Common myeloid progenitor, CD34-positive (primary cell): ENCODE measurements around the gene FBXW11.
A peak's percentile ranks its signal among the peaks of the same experiment; 100 is the strongest.

Source experiments
- CTCF ChIA-PET: fragments of 350-600 bp; sonication (Branson Sonifier 250); formaldehyde crosslinking; loops from one replicate; lab custom pipeline; 2021; ENCODE audit warnings: antibody characterized with exemption; lab: Charles Lee
- POLR2A ChIA-PET: fragments of 350-600 bp; sonication (Branson Sonifier 250); formaldehyde crosslinking; loops from one replicate; lab custom pipeline; 2021; ENCODE audit warnings: antibody characterized with exemption; lab: Charles Lee
- DNase-seq, 3 donors: peaks; one replicate each; pipeline versions ENCODE4 v3.0.0 to v3.0.0-alpha.2; 2013
- H3K27ac ChIP-seq, 2 experiments: 1 replicate in 1 of 2; 2 replicates in 1 of 2; pipeline ENCODE4 v1.7.0; 2013; ENCODE audit warnings: inconsistent platforms in 2 of 2, low read length in 2 of 2, mild to moderate bottlenecking in 2 of 2, low read depth in 1 of 2, moderate library complexity in 1 of 2; ENCODE audit not compliant: severe bottlenecking in 2 of 2, insufficient read depth in 1 of 2, poor library complexity in 1 of 2
- H3K27me3 ChIP-seq, 5 experiments: replicated peaks in 2 of 5; 1 replicate in 3 of 5; 2 replicates in 2 of 5; pipeline versions ENCODE4 v1.6.1 to v1.7.0; 2013; ENCODE audit warnings: low read length in 4 of 5, mild to moderate bottlenecking in 2 of 5, moderate library complexity in 2 of 5, inconsistent platforms in 1 of 5; ENCODE audit not compliant: insufficient read depth in 5 of 5, control insufficient read depth in 4 of 5
- H3K36me3 ChIP-seq, 4 experiments: 1 replicate in 2 of 4; 2 replicates in 2 of 4; pipeline versions ENCODE4 v1.6.1 to v1.7.0; 2013; ENCODE audit warnings: low read length in 3 of 4, control low read depth in 1 of 4, mild to moderate bottlenecking in 1 of 4; ENCODE audit not compliant: control insufficient read depth in 4 of 4, insufficient read depth in 4 of 4
- H3K4me1 ChIP-seq, 4 experiments: 1 replicate in 3 of 4; 2 replicates in 1 of 4; pipeline versions ENCODE4 v1.6.1 to v1.7.1; 2013; ENCODE audit warnings: low read length in 3 of 4, mild to moderate bottlenecking in 3 of 4, control low read depth in 1 of 4, inconsistent platforms in 1 of 4, moderate library complexity in 1 of 4; ENCODE audit not compliant: control insufficient read depth in 4 of 4, insufficient read depth in 4 of 4; ENCODE audit errors: control extremely low read depth in 1 of 4
- H3K4me3 ChIP-seq, 7 experiments: 1 replicate in 4 of 7; 2 replicates in 3 of 7; pipeline versions ENCODE4 v1.5.1 to v1.7.0; 2013; ENCODE audit warnings: mild to moderate bottlenecking in 7 of 7, low read length in 6 of 7, moderate library complexity in 6 of 7, inconsistent platforms in 2 of 7, low read depth in 2 of 7, control low read depth in 1 of 7; ENCODE audit not compliant: insufficient read depth in 4 of 7, control insufficient read depth in 1 of 7; ENCODE audit errors: extremely low read depth in 1 of 7
- H3K9me3 ChIP-seq, 5 experiments: 1 replicate in 4 of 5; 2 replicates in 1 of 5; pipeline versions ENCODE4 v1.6.1 to v1.7.1; 2013; ENCODE audit warnings: low read length in 4 of 5, mild to moderate bottlenecking in 2 of 5, inconsistent platforms in 1 of 5, low read depth in 1 of 5, moderate library complexity in 1 of 5; ENCODE audit not compliant: control insufficient read depth in 4 of 5, insufficient read depth in 2 of 5; ENCODE audit errors: control extremely low read depth in 1 of 5
- WGBS: methylation state at CpG from one replicate; pipeline ENCODE4 v1.1.5; 2013; ENCODE audit not compliant: insufficient coverage; 5-methylcytosine and 5-hydroxymethylcytosine counted together

Gene FBXW11

GRCh38 chr5:172002840-172003512, 3.5 kb downstream of the FBXW11 start:
- Histone ChIP-seq H3K27me3 (no peaks in the 10 kb centered on the region), H3K4me1 (peaks cover 27 to 64% (median 44%) of the 10 kb centered on the region in 4 experiments), H3K4me3 (peak overlapping the region in 1 of 7 experiments; percentile 12), H3K36me3 (peaks cover 0 to 6% (median 0%) of the 10 kb centered on the region in 4 experiments), H3K9me3 (no peaks in the 10 kb centered on the region), H3K27ac (no peak overlapping the region)
- ChIA-PET CTCF (interaction anchor here (0.6 to 1.9 kb wide), 4 partner anchors 18 to 284 kb away, joined by 3 to 8 read pairs (median 3); no protein-coding TSS in a partner anchor), POLR2A (interaction anchor here (0.9 kb wide), 1 partner anchor 9 kb away, joined by 8 read pairs; no protein-coding TSS in a partner anchor)
- WGBS: 94% methylated on average over 5 of the region's 6 CpGs
- peak in 2 of 3 donors; percentile 38 to 51 for DNase-seq

DNA sequence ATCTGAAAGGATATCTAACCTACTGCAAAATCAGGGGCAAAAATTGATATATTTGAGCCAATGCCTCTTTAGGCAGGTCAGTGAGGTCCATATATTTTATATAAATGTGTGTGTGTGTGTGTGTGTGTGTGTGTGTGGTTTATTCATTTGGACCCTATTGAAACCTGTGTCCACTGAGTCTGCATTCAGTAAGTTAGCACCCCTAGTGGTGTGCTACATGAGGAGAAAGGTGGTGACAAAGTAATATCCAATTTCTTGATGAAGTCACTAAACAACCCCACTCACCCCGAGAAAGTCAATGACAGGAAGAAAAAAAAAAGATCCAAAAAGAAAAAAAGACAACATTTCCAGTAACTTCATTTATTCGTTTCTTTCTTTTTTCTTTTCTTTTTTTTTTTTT, 4.1 kb downstream of the FBXW11 start:
- Histone ChIP-seq H3K4me3 (no peak overlapping the region), H3K27me3 (no peaks in the 10 kb centered on the region), H3K4me1 (peaks cover 27 to 57% (median 38%) of the 10 kb centered on the region in 4 experiments), H3K27ac (no peak overlapping the region), H3K9me3 (no peaks in the 10 kb centered on the region), H3K36me3 (peaks cover 0 to 6% (median 0%) of the 10 kb centered on the region in 4 experiments)
- no CpG with 5 or more reads among the region's 2 CpGs for WGBS
- CTCF ChIA-PET: interaction anchor here (1.0 kb wide), 1 partner anchor 16 kb away, joined by 7 read pairs; no protein-coding TSS in a partner anchor
- POLR2A ChIA-PET: no interaction called here
- DNase-seq: peak; percentile 46 to 72 (median 62)

DNA sequence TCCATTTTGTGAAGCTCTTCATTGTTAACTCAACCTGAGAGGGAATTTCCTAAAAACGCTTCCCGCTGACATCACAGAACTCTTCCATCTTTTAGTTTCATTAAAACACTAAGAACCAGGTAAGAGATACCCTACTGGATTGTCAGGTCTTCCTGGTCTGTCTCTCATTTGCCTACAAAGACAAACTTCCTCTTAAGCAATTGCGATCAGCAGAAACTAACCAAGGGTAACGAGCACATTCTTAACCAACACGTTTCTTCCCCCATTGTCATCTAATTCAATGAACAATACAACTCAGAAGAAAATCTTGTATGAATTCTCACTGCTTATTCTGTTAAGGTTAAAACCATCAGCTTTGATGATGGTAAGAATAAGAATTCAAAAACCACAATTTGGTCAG, 6.6 kb downstream of the FBXW11 start:
- peak in 2 of 3 donors; percentile 25 to 41 for DNase-seq
- no peaks in the 10 kb centered on the region for H3K9me3 ChIP-seq
- no peak overlapping the region for H3K4me3 ChIP-seq
- no peak overlapping the region for H3K27ac ChIP-seq
- H3K27me3 ChIP-seq: no peaks in the 10 kb centered on the region
- H3K4me1 ChIP-seq: peaks cover 20 to 44% (median 27%) of the 10 kb centered on the region in 4 experiments
- POLR2A ChIA-PET: no interaction called here
- CTCF ChIA-PET: interaction anchor here (0.9 kb wide), 1 partner anchor 80 kb away, joined by 3 read pairs; no protein-coding TSS in a partner anchor
- peaks cover 0 to 25% (median 4%) of the 10 kb centered on the region in 4 experiments for H3K36me3 ChIP-seq
- WGBS: 90% methylated on average over 3 of the region's 5 CpGs

GRCh38 chr5:171999100-171999499, 7.3 kb downstream of the FBXW11 start:
- Histone ChIP-seq H3K36me3 (peaks cover 3 to 28% (median 4%) of the 10 kb centered on the region in 4 experiments), H3K9me3 (no peaks in the 10 kb centered on the region), H3K27ac (no peak overlapping the region), H3K27me3 (no peaks in the 10 kb centered on the region), H3K4me3 (no peak overlapping the region), H3K4me1 (peaks cover 15 to 36% (median 21%) of the 10 kb centered on the region in 4 experiments)
- no CpG with 5 or more reads among the region's 2 CpGs for WGBS
- DNase-seq: no peak
- ChIA-PET CTCF (interaction anchor here (0.8 kb wide), 1 partner anchor 15 kb away, joined by 3 read pairs; no protein-coding TSS in a partner anchor), POLR2A (interaction anchor here (1.1 kb wide), 1 partner anchor 590 kb away, joined by 4 read pairs; no protein-coding TSS in a partner anchor)

DNA sequence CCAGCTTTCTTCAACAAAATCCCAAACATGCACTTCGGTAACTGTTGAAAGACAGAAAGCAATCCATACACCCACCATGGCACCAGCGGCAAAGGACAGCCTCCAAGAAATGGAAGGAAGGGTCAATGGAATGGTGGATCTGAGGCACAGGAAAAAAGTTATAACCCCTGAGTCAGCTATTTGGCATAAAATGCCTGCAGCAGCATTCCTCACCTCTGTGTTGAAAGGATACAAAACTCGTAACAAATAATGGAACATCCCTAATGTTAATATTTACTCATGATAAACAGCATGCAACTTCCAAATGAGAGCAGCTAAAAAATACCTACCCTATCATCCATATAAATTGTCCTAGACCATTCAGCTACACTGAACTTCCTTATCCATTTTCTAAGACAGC, 9.4 kb downstream of the FBXW11 start:
- no peaks in the 10 kb centered on the region for H3K9me3 ChIP-seq
- ChIA-PET CTCF (interaction anchor here (1.0 to 1.9 kb wide), 4 partner anchors 11 to 68 kb away, joined by 3 to 6 read pairs (median 4); no protein-coding TSS in a partner anchor), POLR2A (interaction anchor here (0.7 kb wide), 1 partner anchor 24 kb away, joined by 3 read pairs; no protein-coding TSS in a partner anchor)
- peaks cover 4 to 16% (median 11%) of the 10 kb centered on the region in 4 experiments for H3K4me1 ChIP-seq
- H3K36me3 ChIP-seq: peaks cover 3 to 28% (median 5%) of the 10 kb centered on the region in 4 experiments
- no peak overlapping the region for H3K27ac ChIP-seq
- WGBS: 100% methylated on average over 2 of the region's 3 CpGs
- no peaks in the 10 kb centered on the region for H3K27me3 ChIP-seq
- no peak overlapping the region for H3K4me3 ChIP-seq
- no peak for DNase-seq

- POLR2A ChIA-PET: no interaction called here
- Histone ChIP-seq H3K27ac (no peak overlapping the region), H3K4me1 (peaks cover 0 to 7% (median 3%) of the 10 kb centered on the region in 4 experiments), H3K4me3 (no peak overlapping the region), H3K9me3 (no peaks in the 10 kb centered on the region), H3K27me3 (no peaks in the 10 kb centered on the region), H3K36me3 (peaks cover 3 to 26% (median 13%) of the 10 kb centered on the region in 4 experiments)
- CTCF ChIA-PET: interaction anchor here (1.1 to 1.2 kb wide), 2 partner anchors 8 to 19 kb away, joined by 3 to 4 read pairs; no protein-coding TSS in a partner anchor
- no peak for DNase-seq
- WGBS: 84% methylated on average over 2 of the region's 2 CpGs
Measured at GRCh38 chr5:171992813-171993212, 13.6 kb downstream of the FBXW11 start.
